ENCODE measurements around the gene MKNK1. TPM values are rescaled to one million over a fixed set of nuclear protein-coding genes. Genes with fewer than 3 reads are reported as not detected.
A peak's percentile ranks its signal among the peaks of the same experiment; 100 is the strongest.

The MKNK1 gene
- total RNA-seq, 1 donor from 2014 or later: 28.0 TPM

DNA sequence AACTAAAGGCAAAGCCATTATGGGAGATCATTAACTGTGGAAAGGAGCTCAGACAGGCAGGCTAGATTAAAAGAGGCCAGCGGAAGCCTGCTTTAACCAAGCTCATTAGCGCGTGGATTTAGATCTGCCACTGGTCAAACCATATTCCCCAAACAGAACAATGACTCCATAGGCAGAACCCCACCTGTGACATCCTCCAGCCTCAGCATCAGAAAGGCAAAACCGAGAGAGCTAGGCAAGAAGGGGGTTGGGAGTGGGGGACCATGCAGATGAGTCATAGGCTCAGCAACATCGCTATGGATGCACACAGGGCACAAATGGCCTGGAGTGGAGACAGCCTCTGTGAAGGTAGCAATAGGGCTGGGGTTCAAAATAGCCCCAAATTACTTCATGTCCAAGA lies 20.6 kb downstream of the MKNK1 start:
- Mint-ChIP-seq H3K36me3 (ENCODE audit: low read depth) (peaks cover 2% of the 10 kb centered on the region), H3K4me3 (no peak overlapping the region), H3K9me3 (no peaks in the 10 kb centered on the region), H3K27me3 (ENCODE audit: low read depth) (no peaks in the 10 kb centered on the region), H3K27ac (ENCODE audit: unreplicated experiment) (no peak overlapping the region), H3K4me1 (no peaks in the 10 kb centered on the region)
- TF ChIP-seq, protein P1, sequence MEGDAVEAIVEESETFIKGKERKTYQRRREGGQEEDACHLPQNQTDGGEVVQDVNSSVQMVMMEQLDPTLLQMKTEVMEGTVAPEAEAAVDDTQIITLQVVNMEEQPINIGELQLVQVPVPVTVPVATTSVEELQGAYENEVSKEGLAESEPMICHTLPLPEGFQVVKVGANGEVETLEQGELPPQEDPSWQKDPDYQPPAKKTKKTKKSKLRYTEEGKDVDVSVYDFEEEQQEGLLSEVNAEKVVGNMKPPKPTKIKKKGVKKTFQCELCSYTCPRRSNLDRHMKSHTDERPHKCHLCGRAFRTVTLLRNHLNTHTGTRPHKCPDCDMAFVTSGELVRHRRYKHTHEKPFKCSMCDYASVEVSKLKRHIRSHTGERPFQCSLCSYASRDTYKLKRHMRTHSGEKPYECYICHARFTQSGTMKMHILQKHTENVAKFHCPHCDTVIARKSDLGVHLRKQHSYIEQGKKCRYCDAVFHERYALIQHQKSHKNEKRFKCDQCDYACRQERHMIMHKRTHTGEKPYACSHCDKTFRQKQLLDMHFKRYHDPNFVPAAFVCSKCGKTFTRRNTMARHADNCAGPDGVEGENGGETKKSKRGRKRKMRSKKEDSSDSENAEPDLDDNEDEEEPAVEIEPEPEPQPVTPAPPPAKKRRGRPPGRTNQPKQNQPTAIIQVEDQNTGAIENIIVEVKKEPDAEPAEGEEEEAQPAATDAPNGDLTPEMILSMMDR (conservative IDR thresholded peaks at IDR 0.05): no peak
- no peak for DNase-seq (ENCODE audit: low read depth, low spot score)

DNA sequence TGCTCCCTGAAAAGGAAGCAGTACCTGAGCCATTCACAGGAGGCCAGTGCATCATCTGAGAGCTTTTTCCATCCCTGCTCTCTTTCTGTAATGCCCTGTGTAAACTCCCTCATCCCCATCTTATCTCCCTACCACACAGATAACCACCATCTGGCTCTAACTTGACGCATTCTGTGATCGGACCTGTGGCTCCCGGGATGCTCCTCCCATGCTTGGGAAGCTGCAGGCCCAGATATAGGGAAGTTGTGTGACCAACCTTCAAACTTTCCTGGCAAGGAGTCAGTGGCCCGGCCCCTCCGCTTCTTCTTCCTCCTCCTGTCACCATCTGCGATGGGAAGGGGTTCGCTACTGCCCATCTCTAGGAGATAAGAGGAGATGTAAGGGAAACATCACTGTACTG lies 21.1 kb downstream of the MKNK1 start:
- Mint-ChIP-seq H3K36me3 (ENCODE audit: low read depth) (peaks cover 2% of the 10 kb centered on the region), H3K9me3 (no peaks in the 10 kb centered on the region), H3K4me3 (no peak overlapping the region), H3K27ac (ENCODE audit: unreplicated experiment) (no peak overlapping the region), H3K4me1 (no peaks in the 10 kb centered on the region), H3K27me3 (ENCODE audit: low read depth) (no peaks in the 10 kb centered on the region)
- no peak for DNase-seq (ENCODE audit: low read depth, low spot score)
- TF ChIP-seq, protein P1 (conservative IDR thresholded peaks at IDR 0.05): no peak

- DNase-seq (ENCODE audit: low read depth, low spot score): no peak
- no peaks in the 10 kb centered on the region for H3K27me3 Mint-ChIP-seq (ENCODE audit: low read depth)
- no peaks in the 10 kb centered on the region for H3K4me1 Mint-ChIP-seq
Observed at GRCh38 chr1:46581681-46582455, 22.2 kb downstream of the MKNK1 start.

GRCh38 chr1:46580140-46580903 lies 23.7 kb downstream of the MKNK1 start:
- Mint-ChIP-seq H3K4me3 (no peak overlapping the region), H3K27ac (ENCODE audit: unreplicated experiment) (no peak overlapping the region), H3K9me3 (no peaks in the 10 kb centered on the region), H3K4me1 (no peaks in the 10 kb centered on the region), H3K27me3 (ENCODE audit: low read depth) (no peaks in the 10 kb centered on the region), H3K36me3 (ENCODE audit: low read depth) (peaks cover 2% of the 10 kb centered on the region)
- TF ChIP-seq, protein P1 (conservative IDR thresholded peaks at IDR 0.05): no peak
- no peak for DNase-seq (ENCODE audit: low read depth, low spot score)

More at GRCh38 chr1:46581681-46582455, 22.2 kb downstream of the MKNK1 start:
- Mint-ChIP-seq H3K36me3 (ENCODE audit: low read depth) (peaks cover 2% of the 10 kb centered on the region), H3K27ac (ENCODE audit: unreplicated experiment) (peak overlapping the region; percentile 81), H3K9me3 (no peaks in the 10 kb centered on the region), H3K4me3 (no peak overlapping the region)
- TF ChIP-seq, protein P1 (conservative IDR thresholded peaks at IDR 0.05): no peak

- TF ChIP-seq, protein P1 (conservative IDR thresholded peaks at IDR 0.05): no peak
- H3K27ac Mint-ChIP-seq (ENCODE audit: unreplicated experiment): no peak overlapping the region
- peaks cover 2% of the 10 kb centered on the region for H3K36me3 Mint-ChIP-seq (ENCODE audit: low read depth)
- H3K9me3 Mint-ChIP-seq: no peaks in the 10 kb centered on the region
- H3K4me1 Mint-ChIP-seq: no peaks in the 10 kb centered on the region
- no peak for DNase-seq (ENCODE audit: low read depth, low spot score)
- H3K27me3 Mint-ChIP-seq (ENCODE audit: low read depth): no peaks in the 10 kb centered on the region
- no peak overlapping the region for H3K4me3 Mint-ChIP-seq
Observed at GRCh38 chr1:46577671-46578070, 26.4 kb downstream of the MKNK1 start.

Measured in neural crest cell (in vitro differentiated cells).